Neutrophil (primary cell): ENCODE measurements around the gene CLMN.

Experiments used
- H3K27ac ChIP-seq: fragments of 200-600 bp; sonication (generic); 2 replicates; pipeline ENCODE4 v1.5.1; 2016; ENCODE audit warnings: mild to moderate bottlenecking, moderate library complexity
- H3K27me3 ChIP-seq: fragments of 200-600 bp; sonication (generic); 2 replicates; pipeline ENCODE4 v1.6.0; 2016; ENCODE audit warnings: mild to moderate bottlenecking
- H3K36me3 ChIP-seq: fragments of 200-600 bp; sonication (generic); 2 replicates; pipeline ENCODE4 v1.5.1; 2017
- H3K4me1 ChIP-seq, 2 experiments: fragments of 200-600 bp in 1 of 2; sonication (generic) in 1 of 2; 1 replicate in 1 of 2; 2 replicates in 1 of 2; pipeline versions ENCODE4 v1.5.1 to v1.6.1; 2013 to 2016; ENCODE audit warnings: low read depth in 1 of 2, low read length in 1 of 2, mild to moderate bottlenecking in 1 of 2, moderate library complexity in 1 of 2; ENCODE audit not compliant: control insufficient read depth in 1 of 2, insufficient read depth in 1 of 2
- H3K4me3 ChIP-seq, 2 experiments: fragments of 200-600 bp in 1 of 2; sonication (generic) in 1 of 2; 1 replicate in 1 of 2; 2 replicates in 1 of 2; pipeline ENCODE4 v1.5.1; 2013 to 2016; ENCODE audit warnings: low read depth in 1 of 2, low read length in 1 of 2, mild to moderate bottlenecking in 1 of 2, moderate library complexity in 1 of 2
- H3K9me3 ChIP-seq: fragments of 200-600 bp; sonication (generic); 2 replicates; pipeline ENCODE4 v1.5.1; 2016
- CTCF ChIP-seq: fragments of 200-600 bp; sonication (generic); IDR thresholded peaks from 2 replicates; pipeline ENCODE4 v1.5.1; 2016; ENCODE audit warnings: antibody characterized with exemption

Gene CLMN

GRCh38 chr14:95291859-95292542 is 27.7 kb downstream of the CLMN start:
- no peak overlapping the region for H3K27ac ChIP-seq
- H3K4me3 ChIP-seq = no peak overlapping the region
- no peaks in the 10 kb centered on the region for H3K36me3 ChIP-seq
- peaks cover 33% of the 10 kb centered on the region for H3K27me3 ChIP-seq
- H3K9me3 ChIP-seq = no peaks in the 10 kb centered on the region
- TF ChIP-seq CTCF = no peak
- H3K4me1 ChIP-seq = no peaks in the 10 kb centered on the region

- Histone ChIP-seq H3K36me3 (no peaks in the 10 kb centered on the region), H3K9me3 (no peaks in the 10 kb centered on the region), H3K27ac (no peak overlapping the region), H3K4me3 (no peak overlapping the region), H3K4me1 (no peaks in the 10 kb centered on the region), H3K27me3 (peaks cover 33% of the 10 kb centered on the region)
- no peak for TF ChIP-seq CTCF
These were observed 28.8 kb downstream of the CLMN start for GRCh38 chr14:95290871-95291431.

GRCh38 chr14:95290021-95290420 is 29.7 kb downstream of the CLMN start:
- no peaks in the 10 kb centered on the region for H3K9me3 ChIP-seq
- H3K27me3 ChIP-seq = peaks cover 33% of the 10 kb centered on the region
- no peaks in the 10 kb centered on the region for H3K4me1 ChIP-seq
- H3K27ac ChIP-seq = no peak overlapping the region
- no peak for TF ChIP-seq CTCF
- no peak overlapping the region for H3K4me3 ChIP-seq
- H3K36me3 ChIP-seq = no peaks in the 10 kb centered on the region

GRCh38 chr14:95289323-95290010 is 30.2 kb downstream of the CLMN start:
- Histone ChIP-seq H3K27ac (no peak overlapping the region), H3K27me3 (peaks cover 33% of the 10 kb centered on the region), H3K36me3 (no peaks in the 10 kb centered on the region), H3K4me3 (no peak overlapping the region), H3K9me3 (no peaks in the 10 kb centered on the region), H3K4me1 (no peaks in the 10 kb centered on the region)
- no peak for TF ChIP-seq CTCF

GRCh38 chr14:95288672-95289322 is 30.9 kb downstream of the CLMN start:
- no peak overlapping the region for H3K4me3 ChIP-seq
- no peak for TF ChIP-seq CTCF
- no peaks in the 10 kb centered on the region for H3K4me1 ChIP-seq
- no peaks in the 10 kb centered on the region for H3K9me3 ChIP-seq
- H3K36me3 ChIP-seq = no peaks in the 10 kb centered on the region
- peaks cover 33% of the 10 kb centered on the region for H3K27me3 ChIP-seq
- no peak overlapping the region for H3K27ac ChIP-seq
